Measurements from ENCODE around the gene RAB3GAP1. TPM values are rescaled to one million over a fixed set of nuclear protein-coding genes. Genes with fewer than 3 reads are reported as not detected.
A peak's percentile ranks its signal among the peaks of the same experiment; 100 is the strongest.

Gene RAB3GAP1
- total RNA-seq, 1 donor from 2014 or later = 50.4 TPM

DNA sequence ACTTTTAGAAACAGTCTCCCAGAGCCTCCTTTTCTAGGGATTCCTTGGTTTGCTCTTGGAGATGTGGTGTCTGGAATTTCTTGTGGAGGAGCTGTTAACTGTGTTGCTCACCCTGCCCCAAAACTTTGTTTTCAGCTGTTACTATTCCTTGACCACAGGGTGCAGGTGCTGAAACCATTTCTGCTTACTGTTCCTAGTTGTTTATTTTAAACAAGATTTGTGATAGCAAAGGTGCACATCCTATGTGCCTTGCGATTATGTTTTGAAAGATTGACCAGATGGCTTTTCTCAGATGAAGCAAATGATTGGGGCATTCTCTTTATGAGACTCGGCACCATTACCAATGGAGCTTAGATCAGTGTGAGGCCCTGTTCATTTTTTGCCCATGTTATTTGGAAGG lies 111.2 kb downstream of the RAB3GAP1 start:
- Mint-ChIP-seq H3K27ac (ENCODE audit: unreplicated experiment) (no peak overlapping the region), H3K9me3 (ENCODE audit: low read depth) (no peaks in the 10 kb centered on the region), H3K36me3 (ENCODE audit: low read depth) (peaks cover 28% of the 10 kb centered on the region), H3K27me3 (ENCODE audit: low read depth) (no peaks in the 10 kb centered on the region), H3K4me3 (ENCODE audit: unreplicated experiment) (no peak overlapping the region), H3K4me1 (ENCODE audit: low read depth) (peaks cover 4% of the 10 kb centered on the region)
- TF ChIP-seq, protein P1, sequence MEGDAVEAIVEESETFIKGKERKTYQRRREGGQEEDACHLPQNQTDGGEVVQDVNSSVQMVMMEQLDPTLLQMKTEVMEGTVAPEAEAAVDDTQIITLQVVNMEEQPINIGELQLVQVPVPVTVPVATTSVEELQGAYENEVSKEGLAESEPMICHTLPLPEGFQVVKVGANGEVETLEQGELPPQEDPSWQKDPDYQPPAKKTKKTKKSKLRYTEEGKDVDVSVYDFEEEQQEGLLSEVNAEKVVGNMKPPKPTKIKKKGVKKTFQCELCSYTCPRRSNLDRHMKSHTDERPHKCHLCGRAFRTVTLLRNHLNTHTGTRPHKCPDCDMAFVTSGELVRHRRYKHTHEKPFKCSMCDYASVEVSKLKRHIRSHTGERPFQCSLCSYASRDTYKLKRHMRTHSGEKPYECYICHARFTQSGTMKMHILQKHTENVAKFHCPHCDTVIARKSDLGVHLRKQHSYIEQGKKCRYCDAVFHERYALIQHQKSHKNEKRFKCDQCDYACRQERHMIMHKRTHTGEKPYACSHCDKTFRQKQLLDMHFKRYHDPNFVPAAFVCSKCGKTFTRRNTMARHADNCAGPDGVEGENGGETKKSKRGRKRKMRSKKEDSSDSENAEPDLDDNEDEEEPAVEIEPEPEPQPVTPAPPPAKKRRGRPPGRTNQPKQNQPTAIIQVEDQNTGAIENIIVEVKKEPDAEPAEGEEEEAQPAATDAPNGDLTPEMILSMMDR (IDR thresholded peaks at IDR 0.05) = no peak
- no peak for DNase-seq (ENCODE audit: low spot score)

DNA sequence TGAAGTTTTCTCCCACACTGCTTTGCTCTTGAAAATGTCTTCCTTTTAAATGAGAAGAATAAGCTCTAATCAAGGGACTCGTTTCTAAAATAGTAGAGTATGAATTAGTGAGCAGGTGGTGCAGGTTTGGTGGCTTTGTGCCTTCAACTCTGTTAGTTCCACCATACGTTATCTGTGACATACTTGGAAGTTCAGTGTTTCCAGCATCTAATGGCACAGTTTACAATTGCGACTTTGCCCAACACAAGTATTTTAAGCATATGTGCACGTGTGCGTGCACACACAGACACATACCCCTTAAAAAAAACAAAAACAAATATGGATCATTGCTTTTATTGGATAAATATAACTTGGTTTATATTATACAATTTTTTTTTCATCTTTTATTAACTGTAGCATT lies 111.8 kb downstream of the RAB3GAP1 start:
- peaks cover 4% of the 10 kb centered on the region for H3K4me1 Mint-ChIP-seq (ENCODE audit: low read depth)
- H3K9me3 Mint-ChIP-seq (ENCODE audit: low read depth) = no peaks in the 10 kb centered on the region
- TF ChIP-seq, protein P1 (IDR thresholded peaks at IDR 0.05) = no peak
- no peak overlapping the region for H3K27ac Mint-ChIP-seq (ENCODE audit: unreplicated experiment)
- H3K27me3 Mint-ChIP-seq (ENCODE audit: low read depth) = no peaks in the 10 kb centered on the region
- H3K4me3 Mint-ChIP-seq (ENCODE audit: unreplicated experiment) = no peak overlapping the region
- DNase-seq (ENCODE audit: low spot score) = no peak
- H3K36me3 Mint-ChIP-seq (ENCODE audit: low read depth) = peaks cover 27% of the 10 kb centered on the region

DNA sequence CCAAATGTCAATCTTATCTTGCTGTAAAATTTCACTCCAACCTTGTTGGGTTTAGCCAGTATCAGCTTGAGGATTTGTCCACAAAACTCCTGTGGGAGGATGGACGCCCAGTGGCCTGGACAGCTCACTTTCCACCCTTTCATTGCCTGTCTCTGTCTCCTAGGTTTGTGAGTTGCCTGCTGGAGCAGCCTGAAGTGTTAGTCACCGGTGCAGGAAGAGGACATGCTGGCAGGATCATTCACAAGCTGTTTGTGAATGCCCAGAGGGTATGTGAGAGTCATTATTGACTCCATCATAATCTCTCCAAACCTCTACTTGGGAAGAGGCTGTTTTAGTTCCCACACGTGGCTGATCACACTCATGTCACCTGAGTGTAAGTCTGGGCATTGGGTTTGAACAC lies 112.3 kb downstream of the RAB3GAP1 start:
- Mint-ChIP-seq H3K4me1 (ENCODE audit: low read depth) (peaks cover 4% of the 10 kb centered on the region), H3K36me3 (ENCODE audit: low read depth) (peaks cover 29% of the 10 kb centered on the region), H3K9me3 (ENCODE audit: low read depth) (no peaks in the 10 kb centered on the region), H3K27ac (ENCODE audit: unreplicated experiment) (no peak overlapping the region), H3K4me3 (ENCODE audit: unreplicated experiment) (no peak overlapping the region), H3K27me3 (ENCODE audit: low read depth) (no peaks in the 10 kb centered on the region)
- DNase-seq (ENCODE audit: low spot score) = no peak
- TF ChIP-seq, protein P1 (IDR thresholded peaks at IDR 0.05) = no peak

DNA sequence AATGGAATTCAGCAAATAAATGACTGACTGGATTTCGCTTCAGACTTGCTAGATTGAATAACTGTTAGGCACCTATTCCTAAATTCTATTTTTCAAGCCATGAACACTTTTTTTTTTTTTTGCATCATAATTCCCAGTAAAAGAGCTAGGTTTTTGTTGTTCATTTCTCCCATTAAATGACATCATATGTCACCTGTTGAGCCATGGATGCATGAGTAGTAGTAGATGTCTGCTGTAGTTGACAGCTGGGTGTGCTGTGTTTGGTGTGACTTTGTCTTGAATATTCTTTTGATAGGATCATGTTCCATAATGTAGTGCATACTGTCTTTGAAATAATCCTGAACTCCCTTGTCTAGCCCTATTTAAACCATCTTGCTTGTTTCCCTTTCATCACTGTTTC lies 115.2 kb downstream of the RAB3GAP1 start:
- no peak for DNase-seq (ENCODE audit: low spot score)
- H3K4me1 Mint-ChIP-seq (ENCODE audit: low read depth) = peaks cover 4% of the 10 kb centered on the region
- no peaks in the 10 kb centered on the region for H3K9me3 Mint-ChIP-seq (ENCODE audit: low read depth)
- peaks cover 39% of the 10 kb centered on the region for H3K36me3 Mint-ChIP-seq (ENCODE audit: low read depth)
- H3K4me3 Mint-ChIP-seq (ENCODE audit: unreplicated experiment) = no peak overlapping the region
- no peaks in the 10 kb centered on the region for H3K27me3 Mint-ChIP-seq (ENCODE audit: low read depth)
- H3K27ac Mint-ChIP-seq (ENCODE audit: unreplicated experiment) = no peak overlapping the region
- TF ChIP-seq, protein P1 (IDR thresholded peaks at IDR 0.05) = no peak

DNA sequence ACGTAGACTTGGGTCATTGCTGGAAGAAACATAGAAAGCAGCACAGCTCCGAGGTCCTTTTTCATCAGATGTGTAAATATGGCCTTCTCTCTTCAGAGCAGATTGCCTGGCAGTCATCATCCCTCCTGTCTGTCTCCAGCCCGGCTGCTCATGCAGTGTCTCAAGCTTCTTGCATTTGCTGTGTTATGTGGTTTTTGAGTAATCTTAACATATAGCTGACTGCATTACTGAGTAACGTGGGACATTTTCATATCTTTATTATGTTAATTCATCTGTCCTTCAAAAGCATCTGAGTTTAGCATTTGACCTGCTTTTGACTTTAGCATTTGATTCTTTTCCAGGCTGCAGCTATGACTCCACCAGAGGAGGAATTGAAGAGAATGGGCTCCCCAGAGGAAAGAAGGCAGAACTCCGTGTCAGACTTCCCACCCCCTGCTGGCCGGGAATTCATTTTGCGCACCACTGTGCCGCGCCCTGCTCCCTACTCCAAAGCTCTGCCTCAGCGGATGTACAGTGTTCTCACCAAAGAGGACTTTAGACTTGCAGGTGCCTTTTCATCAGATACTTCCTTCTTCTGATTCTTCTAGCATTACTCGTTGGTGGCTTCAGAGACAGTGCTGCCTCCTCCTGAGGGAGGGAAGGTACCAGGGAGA lies 116.2 kb downstream of the RAB3GAP1 start:
- H3K4me3 Mint-ChIP-seq (ENCODE audit: unreplicated experiment) = no peak overlapping the region
- H3K36me3 Mint-ChIP-seq (ENCODE audit: low read depth) = peaks cover 42% of the 10 kb centered on the region
- TF ChIP-seq, protein P1 (IDR thresholded peaks at IDR 0.05) = peak; percentile 11
- H3K9me3 Mint-ChIP-seq (ENCODE audit: low read depth) = no peaks in the 10 kb centered on the region
- no peaks in the 10 kb centered on the region for H3K27me3 Mint-ChIP-seq (ENCODE audit: low read depth)
- peaks cover 4% of the 10 kb centered on the region for H3K4me1 Mint-ChIP-seq (ENCODE audit: low read depth)
- H3K27ac Mint-ChIP-seq (ENCODE audit: unreplicated experiment) = peak overlapping the region; percentile 27
- no peak for DNase-seq (ENCODE audit: low spot score)
